Activated T-helper 17 cell treated with anti-CD3 and anti-CD28 coated beads, Interleukin-2, amount 50 U/mL, for 72 hours (primary cell): Measurements from ENCODE around the gene COX4I2. TPM values are rescaled to one million over a fixed set of nuclear protein-coding genes. Genes with fewer than 3 reads are reported as not detected.
"Not testable (repeated sequence)": the region's sequence is repeated elsewhere in the genome, so short reads cannot be mapped to it uniquely, and the experiment has no call there.

ENCODE experiments used
- ATAC-seq: fragments of 150-1000 bp; cut with Tn5 transposase; replicated peaks from 2 replicates; pipeline ENCODE4 v1.10.0; 2021; ENCODE audit warnings: mild to moderate bottlenecking, moderate library complexity
- H3K27ac Mint-ChIP-seq: one replicate; pipeline ENCODE4 v1.8.0; 2022; ENCODE audit warnings: mixed read lengths
- H3K27me3 Mint-ChIP-seq: one replicate; pipeline ENCODE4 v1.8.0; 2022; ENCODE audit warnings: mixed read lengths
- H3K36me3 Mint-ChIP-seq: one replicate; pipeline ENCODE4 v1.8.0; 2022; ENCODE audit warnings: low read depth, mild to moderate bottlenecking, mixed read lengths
- H3K4me1 Mint-ChIP-seq: one replicate; pipeline ENCODE4 v1.8.0; 2022; ENCODE audit warnings: mixed read lengths
- H3K4me3 Mint-ChIP-seq: one replicate; pipeline ENCODE4 v1.8.0; 2022; ENCODE audit warnings: mild to moderate bottlenecking, mixed read lengths
- H3K9me3 Mint-ChIP-seq: one replicate; pipeline ENCODE4 v1.8.0; 2022; ENCODE audit warnings: mixed read lengths
- total RNA-seq, 2 donors: library from RNA; stranded (reverse); gene quantifications; one replicate each; pipeline ENCODE4 v1.2.3, GENCODE V29; 2022

COX4I2 gene
- not detected for total RNA-seq

DNA sequence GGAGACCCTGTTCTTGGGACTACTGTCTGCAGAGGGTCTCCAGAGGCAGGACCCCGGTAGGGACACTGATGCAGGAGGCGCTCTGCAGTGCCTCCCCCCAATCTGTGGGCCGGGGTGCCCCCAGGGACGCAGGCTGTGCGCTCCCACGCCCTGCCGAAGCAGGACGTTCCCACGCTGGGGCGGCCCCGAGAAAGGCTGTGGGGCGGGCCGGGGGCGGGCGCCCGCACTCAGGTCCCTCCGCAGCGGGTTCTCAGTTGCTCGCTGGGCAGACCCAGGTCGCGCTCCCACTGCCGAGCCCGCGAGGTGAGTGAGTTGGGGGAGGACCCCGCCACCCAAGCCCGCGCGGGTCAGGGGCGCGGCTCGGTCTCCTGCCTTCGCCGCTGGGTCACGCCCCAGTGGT lies at the start of gene COX4I2:
COX4I2 (plus strand) TSS at position 253 of the 400 bp plus-strand sequence. CDS start 1,106 bp downstream, outside the sequence.
- Mint-ChIP-seq H3K27me3 (peaks cover 7% of the 10 kb centered on the region), H3K4me1 (no peaks in the 10 kb centered on the region), H3K4me3 (no peak within 1 kb of the TSS)

GRCh38 chr20:31590717-31591225 lies 46.9 kb upstream of the COX4I2 start:
- Mint-ChIP-seq H3K4me3 (no peak overlapping the region), H3K27me3 (peaks cover 17% of the 10 kb centered on the region), H3K27ac (no peak overlapping the region), H3K4me1 (peaks cover 6% of the 10 kb centered on the region), H3K9me3 (no peaks in the 10 kb centered on the region), H3K36me3 (peaks cover 8% of the 10 kb centered on the region)
- ATAC-seq = no peak

More for the DNA sequence above, at the start of gene COX4I2:
- no peaks in the 10 kb centered on the region for H3K9me3 Mint-ChIP-seq
- no peak within 1 kb of the TSS for H3K27ac Mint-ChIP-seq
- H3K36me3 Mint-ChIP-seq = no peaks in the 10 kb centered on the region
- no peak for ATAC-seq

- H3K36me3 Mint-ChIP-seq = peaks cover 3% of the 10 kb centered on the region
- peaks cover 12% of the 10 kb centered on the region for H3K27me3 Mint-ChIP-seq
- H3K27ac Mint-ChIP-seq = no peak overlapping the region
- H3K9me3 Mint-ChIP-seq = no peaks in the 10 kb centered on the region
- no peak overlapping the region for H3K4me3 Mint-ChIP-seq
- peaks cover 1% of the 10 kb centered on the region for H3K4me1 Mint-ChIP-seq
- peak; percentile 83 for ATAC-seq
Measured at GRCh38 chr20:31593221-31594001, 44.3 kb upstream of the COX4I2 start.

- no peak for ATAC-seq
- Mint-ChIP-seq H3K4me3 (no peak overlapping the region), H3K9me3 (no peaks in the 10 kb centered on the region), H3K27me3 (peaks cover 5% of the 10 kb centered on the region), H3K27ac (no peak overlapping the region), H3K36me3 (no peaks in the 10 kb centered on the region), H3K4me1 (no peaks in the 10 kb centered on the region)
Measured at GRCh38 chr20:31594002-31594557, 43.6 kb upstream of the COX4I2 start.

DNA sequence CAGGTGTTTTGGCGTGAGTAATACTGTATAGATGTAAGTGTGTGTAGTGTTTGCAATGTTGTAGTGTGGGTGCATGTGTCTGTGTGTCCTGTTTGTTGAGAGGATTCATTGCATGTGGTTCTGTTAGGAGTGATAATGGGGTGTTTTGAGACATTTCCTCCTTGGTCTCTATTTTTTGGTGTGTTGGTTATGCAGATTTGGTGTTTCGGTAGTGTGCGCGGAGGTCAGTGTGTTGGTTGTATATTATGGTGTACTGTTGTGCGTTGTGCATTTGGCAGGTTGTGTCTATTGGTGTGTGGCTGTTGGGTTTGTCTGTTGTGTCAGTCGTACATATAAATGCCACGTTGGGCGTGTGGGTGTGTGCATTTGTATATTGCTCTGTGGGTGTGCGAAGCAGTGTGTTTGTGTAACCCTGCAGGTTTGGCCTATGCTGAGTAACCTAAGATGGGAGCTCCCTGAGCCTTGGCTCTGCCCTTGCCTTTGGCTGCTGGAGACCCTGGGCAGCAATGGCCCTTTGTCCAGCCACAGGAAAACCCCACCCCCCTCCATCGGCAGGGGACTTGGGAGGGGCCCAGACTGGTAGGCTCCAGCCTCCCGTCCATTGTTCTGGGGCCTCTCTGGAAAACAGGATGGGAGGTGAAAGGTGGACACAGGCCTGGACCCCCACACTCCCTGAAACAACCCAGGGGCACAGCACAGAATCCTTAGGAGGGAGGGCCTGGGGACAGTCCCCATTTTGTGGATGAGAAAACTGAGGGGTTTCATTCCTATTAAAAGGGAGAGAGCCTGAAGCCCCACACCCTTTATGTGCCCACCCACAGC lies 42.9 kb upstream of the COX4I2 start:
- ATAC-seq = no peak
- H3K27me3 Mint-ChIP-seq = peaks cover 4% of the 10 kb centered on the region
- H3K4me1 Mint-ChIP-seq = no peaks in the 10 kb centered on the region

DNA sequence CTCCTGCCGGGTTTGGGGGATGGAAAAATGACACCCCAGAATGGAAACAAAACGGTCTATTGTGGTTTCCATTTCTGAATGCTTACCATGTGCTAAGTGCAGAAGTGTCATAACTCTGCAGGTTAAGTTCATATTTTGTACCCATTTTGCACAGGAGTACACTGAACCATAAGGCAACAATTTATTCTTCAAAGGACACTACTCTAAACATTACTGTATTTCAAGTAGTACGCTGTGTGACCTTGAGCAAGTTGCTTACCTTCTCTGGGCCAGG lies 42.4 kb upstream of the COX4I2 start:
- no peaks in the 10 kb centered on the region for H3K4me1 Mint-ChIP-seq
- H3K4me3 Mint-ChIP-seq = no peak overlapping the region
- H3K27me3 Mint-ChIP-seq = peaks cover 4% of the 10 kb centered on the region
- peak overlapping the region; percentile 13 for H3K27ac Mint-ChIP-seq
- H3K9me3 Mint-ChIP-seq = no peaks in the 10 kb centered on the region
- no peak for ATAC-seq
- no peaks in the 10 kb centered on the region for H3K36me3 Mint-ChIP-seq

More for the DNA sequence above, 42.9 kb upstream of the COX4I2 start:
- no peak overlapping the region for H3K27ac Mint-ChIP-seq
- no peaks in the 10 kb centered on the region for H3K36me3 Mint-ChIP-seq
- no peaks in the 10 kb centered on the region for H3K9me3 Mint-ChIP-seq
- no peak overlapping the region for H3K4me3 Mint-ChIP-seq

DNA sequence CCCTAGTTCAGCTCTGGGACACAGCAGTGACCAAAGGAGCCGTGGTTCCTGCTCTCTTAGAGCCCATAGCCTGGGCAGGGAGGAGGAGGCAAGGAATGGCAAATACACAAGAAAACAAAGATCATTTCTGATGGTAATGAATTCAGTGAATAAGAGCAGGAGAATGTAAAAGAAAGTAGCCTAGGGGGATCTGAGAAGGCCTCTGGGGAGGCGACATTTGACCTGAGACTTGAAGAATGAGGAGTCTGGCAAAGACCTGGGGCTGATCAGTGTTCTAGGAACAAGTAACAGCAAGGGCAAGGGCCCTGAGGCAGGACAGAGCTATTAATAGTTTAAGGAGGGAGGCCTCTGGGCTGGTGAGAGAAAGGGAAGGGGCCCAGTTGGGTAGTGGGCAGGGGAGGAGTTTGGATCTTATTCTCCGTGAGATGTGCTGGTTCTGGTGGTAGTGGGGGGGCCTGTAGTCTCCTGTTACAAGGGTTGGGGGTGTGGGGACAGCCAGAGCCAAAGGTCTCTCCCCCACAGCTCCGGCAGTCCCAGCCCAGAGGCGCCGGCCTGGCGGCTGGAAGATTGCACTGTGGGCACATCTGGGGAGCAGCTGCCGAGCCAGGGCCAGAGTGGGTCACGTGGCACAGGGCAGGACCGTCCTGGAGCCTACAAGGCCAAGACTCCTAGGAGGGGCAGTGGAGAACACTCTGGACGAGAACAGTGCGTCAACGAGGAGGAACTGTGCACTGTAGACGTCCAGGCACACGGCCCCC lies 41.9 kb upstream of the COX4I2 start:
- H3K4me1 Mint-ChIP-seq = no peaks in the 10 kb centered on the region
- peaks cover 4% of the 10 kb centered on the region for H3K27me3 Mint-ChIP-seq
- peak overlapping the region; percentile 13 for H3K27ac Mint-ChIP-seq
- no peaks in the 10 kb centered on the region for H3K36me3 Mint-ChIP-seq
- no peak overlapping the region for H3K4me3 Mint-ChIP-seq
- no peaks in the 10 kb centered on the region for H3K9me3 Mint-ChIP-seq
- no peak for ATAC-seq

DNA sequence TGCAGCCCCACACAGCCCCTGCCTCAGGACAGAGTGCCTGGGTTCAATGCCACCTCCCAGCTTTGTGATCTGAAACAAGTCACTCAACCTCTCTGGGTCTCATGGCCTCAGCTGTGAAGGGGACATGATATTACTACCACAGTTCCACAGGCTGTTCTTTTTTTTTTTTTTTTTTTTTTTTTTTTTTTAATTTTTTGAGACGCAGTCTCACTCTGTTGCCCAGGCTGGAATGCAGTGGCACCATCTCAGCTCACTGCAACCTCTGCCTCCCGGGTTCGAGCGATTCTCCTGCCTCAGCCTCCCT lies 41.3 kb upstream of the COX4I2 start:
- not testable (repeated sequence) for ATAC-seq, H3K4me3 Mint-ChIP-seq, H3K27ac Mint-ChIP-seq, H3K36me3 Mint-ChIP-seq, H3K9me3 Mint-ChIP-seq, H3K4me1 Mint-ChIP-seq, H3K27me3 Mint-ChIP-seq

- H3K9me3 Mint-ChIP-seq = no peaks in the 10 kb centered on the region
- no peak overlapping the region for H3K4me3 Mint-ChIP-seq
- no peak for ATAC-seq
Measured at GRCh38 chr20:31596831-31597480, 40.8 kb upstream of the COX4I2 start.

GRCh38 chr20:31597481-31597855 lies 40.2 kb upstream of the COX4I2 start:
- Mint-ChIP-seq H3K27me3 (peaks cover 5% of the 10 kb centered on the region), H3K4me1 (peaks cover 2% of the 10 kb centered on the region), H3K27ac (no peak overlapping the region), H3K9me3 (no peaks in the 10 kb centered on the region), H3K4me3 (no peak overlapping the region), H3K36me3 (no peaks in the 10 kb centered on the region)
- ATAC-seq = no peak

More at GRCh38 chr20:31596831-31597480, 40.8 kb upstream of the COX4I2 start:
- Mint-ChIP-seq H3K36me3 (no peaks in the 10 kb centered on the region), H3K27ac (no peak overlapping the region), H3K27me3 (peaks cover 4% of the 10 kb centered on the region), H3K4me1 (no peaks in the 10 kb centered on the region)

- no peaks in the 10 kb centered on the region for H3K9me3 Mint-ChIP-seq
- peaks cover 7% of the 10 kb centered on the region for H3K36me3 Mint-ChIP-seq
- peaks cover 15% of the 10 kb centered on the region for H3K27me3 Mint-ChIP-seq
- H3K4me3 Mint-ChIP-seq = peak overlapping the region; percentile 85
- peak overlapping the region; percentile 46 for H3K27ac Mint-ChIP-seq
- peaks cover 22% of the 10 kb centered on the region for H3K4me1 Mint-ChIP-seq
- no peak for ATAC-seq
Measured at GRCh38 chr20:31602431-31602778, 35.3 kb upstream of the COX4I2 start.

DNA sequence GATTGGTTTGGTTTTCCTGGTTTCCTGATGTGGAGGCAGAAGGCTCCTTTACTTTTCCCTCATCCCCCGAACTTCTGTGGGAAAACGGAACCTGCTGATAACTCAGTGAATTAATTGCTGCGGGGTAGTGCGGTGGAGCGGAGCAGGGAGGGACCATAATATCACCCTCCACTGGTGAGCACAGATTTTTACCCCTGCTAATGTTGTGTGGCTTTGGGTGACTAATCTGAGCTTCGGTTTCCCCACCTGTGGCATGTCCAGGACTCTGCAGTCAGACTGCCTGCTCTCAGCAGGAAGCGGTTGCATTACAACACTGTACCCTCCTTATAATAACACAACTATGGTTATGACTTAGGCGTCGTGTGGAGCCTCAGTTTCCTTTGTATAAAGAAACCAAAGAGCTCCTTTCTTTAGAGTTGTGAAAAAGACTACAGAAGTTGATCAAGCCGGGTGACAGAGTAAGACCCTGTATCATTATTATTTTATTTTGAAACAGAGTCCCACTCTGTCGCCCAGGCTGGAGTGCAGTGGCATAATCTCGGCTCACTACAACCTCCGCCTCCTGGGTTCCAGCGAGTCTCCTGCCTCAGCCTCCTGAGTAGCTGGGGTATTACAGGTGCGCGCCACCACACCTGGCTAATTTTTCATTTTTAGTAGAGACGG lies 34.8 kb upstream of the COX4I2 start:
- Mint-ChIP-seq H3K9me3 (no peaks in the 10 kb centered on the region), H3K4me3 (peak overlapping the region; percentile 85), H3K27me3 (peaks cover 20% of the 10 kb centered on the region), H3K36me3 (peaks cover 7% of the 10 kb centered on the region), H3K4me1 (peaks cover 23% of the 10 kb centered on the region), H3K27ac (peak overlapping the region; percentile 46)
- peak; percentile 88 for ATAC-seq

- Mint-ChIP-seq H3K9me3 (no peaks in the 10 kb centered on the region), H3K4me1 (peaks cover 23% of the 10 kb centered on the region), H3K27me3 (peaks cover 23% of the 10 kb centered on the region), H3K36me3 (peaks cover 7% of the 10 kb centered on the region), H3K27ac (peak overlapping the region; percentile 68), H3K4me3 (peak overlapping the region; percentile 85)
- peak; percentile 45 for ATAC-seq
Measured at GRCh38 chr20:31603822-31604566, 33.7 kb upstream of the COX4I2 start.
